Astrocyte (in vitro differentiated cells and primary cell): ENCODE results near the gene BICDL1. TPM values are rescaled to one million over a fixed set of nuclear protein-coding genes. Genes with fewer than 3 reads are reported as not detected.

Experiments used
- DNase-seq: peaks from one replicate; pipeline ENCODE4 v3.0.0-alpha.2; 2010; ENCODE audit warnings: low read depth
- FAIRE-seq: peaks from 2 replicates; lab custom pipeline; 2011; peaks lifted over from hg19 to GRCh38; lab: Jason Lieb, UNC
- H2AFZ ChIP-seq: 2 replicates; pipeline ENCODE4 v1.6.0; 2012; ENCODE audit warnings: low read depth, low read length, inconsistent platforms
- H3K27ac ChIP-seq: 2 replicates; pipeline ENCODE4 v1.5.1; 2011; ENCODE audit warnings: low read depth, low read length, inconsistent platforms
- H3K27me3 ChIP-seq: 2 replicates; pipeline ENCODE4 v1.6.0; 2011; ENCODE audit warnings: low read length, inconsistent platforms; ENCODE audit not compliant: insufficient read depth
- H3K36me3 ChIP-seq: 2 replicates; pipeline ENCODE4 v1.5.1; 2011; ENCODE audit warnings: low read length, inconsistent platforms; ENCODE audit not compliant: insufficient read depth
- H3K4me1 ChIP-seq: 2 replicates; pipeline ENCODE4 v1.5.1; 2011; ENCODE audit warnings: low read length, inconsistent platforms; ENCODE audit not compliant: insufficient read depth
- H3K4me2 ChIP-seq: 2 replicates; pipeline ENCODE4 v1.6.0; 2012; ENCODE audit warnings: low read length, inconsistent platforms
- H3K4me3 ChIP-seq: 2 replicates; pipeline ENCODE4 v1.5.1; 2011; ENCODE audit warnings: low read depth, mild to moderate bottlenecking, low read length, inconsistent platforms; ENCODE audit not compliant: insufficient read depth
- H3K79me2 ChIP-seq: 2 replicates; pipeline ENCODE4 v1.6.0; 2012; ENCODE audit warnings: mild to moderate bottlenecking, low read length, inconsistent platforms; ENCODE audit not compliant: insufficient read depth
- H3K9ac ChIP-seq: 2 replicates; pipeline ENCODE4 v1.6.0; 2012; ENCODE audit warnings: mild to moderate bottlenecking, low read length, inconsistent platforms
- H3K9me3 ChIP-seq: 2 replicates; pipeline ENCODE4 v1.5.1; 2012; ENCODE audit warnings: low read depth, mild to moderate bottlenecking, low read length, inconsistent platforms; ENCODE audit not compliant: insufficient read depth
- H4K20me1 ChIP-seq: 2 replicates; pipeline ENCODE4 v1.6.0; 2012; ENCODE audit warnings: low read length, inconsistent platforms; ENCODE audit not compliant: insufficient read depth
- H3K27ac Mint-ChIP-seq: one replicate; pipeline ENCODE4 v1.8.0; 2021; ENCODE audit warnings: mild to moderate bottlenecking, mixed read lengths; ENCODE audit not compliant: unreplicated experiment
- H3K27me3 Mint-ChIP-seq: one replicate; pipeline ENCODE4 v1.8.0; 2021; ENCODE audit warnings: low read depth, mixed read lengths; ENCODE audit not compliant: unreplicated experiment
- H3K36me3 Mint-ChIP-seq: one replicate; pipeline ENCODE4 v1.8.0; 2021; ENCODE audit warnings: low read depth, mixed read lengths; ENCODE audit not compliant: unreplicated experiment
- H3K4me1 Mint-ChIP-seq: one replicate; pipeline ENCODE4 v1.8.0; 2021; ENCODE audit warnings: low read depth, mixed read lengths; ENCODE audit not compliant: unreplicated experiment
- H3K4me3 Mint-ChIP-seq: one replicate; pipeline ENCODE4 v1.8.0; 2021; ENCODE audit warnings: mild to moderate bottlenecking, moderate library complexity, mixed read lengths; ENCODE audit not compliant: unreplicated experiment
- H3K9me3 Mint-ChIP-seq: one replicate; pipeline ENCODE4 v1.8.0; 2021; ENCODE audit warnings: mild to moderate bottlenecking, mixed read lengths; ENCODE audit not compliant: unreplicated experiment
- CTCF ChIP-seq: IDR thresholded peaks from 2 replicates; pipeline ENCODE4 v1.5.1; 2011; ENCODE audit warnings: low read depth, mild to moderate bottlenecking, inconsistent platforms, low read length, moderate library complexity; ENCODE audit not compliant: insufficient read depth
- EZH2 ChIP-seq: IDR thresholded peaks from 2 replicates; pipeline ENCODE4 v1.6.1; 2012; ENCODE audit warnings: mild to moderate bottlenecking, low read length, inconsistent platforms; ENCODE audit not compliant: insufficient read depth
- total RNA-seq: library from RNA; stranded (reverse); gene quantifications from 2 replicates; pipeline ENCODE4 v1.2.1, GENCODE V29; 2021

Gene BICDL1
- total RNA-seq, 1 donor from 2014 or later: 8.8 TPM

- H3K36me3 Mint-ChIP-seq: peaks cover 10% of the 10 kb centered on the region
- Histone ChIP-seq H3K79me2 (peaks cover 95% of the 10 kb centered on the region), H3K9me3 (no peaks in the 10 kb centered on the region), H2AFZ (no peak overlapping the region), H3K4me1 (peaks cover under 1% of the 10 kb centered on the region), H3K27ac (no peak overlapping the region), H3K9ac (no peak overlapping the region), H3K4me2 (no peak overlapping the region), H3K4me3 (no peak overlapping the region), H3K27me3 (no peaks in the 10 kb centered on the region), H3K36me3 (no peaks in the 10 kb centered on the region), H4K20me1 (peaks cover 93% of the 10 kb centered on the region)
- no peak overlapping the region for H3K27ac Mint-ChIP-seq
- TF ChIP-seq EZH2 (no peak), CTCF (no peak)
- no peaks in the 10 kb centered on the region for H3K9me3 Mint-ChIP-seq
- peaks cover 9% of the 10 kb centered on the region for H3K4me1 Mint-ChIP-seq
- peak overlapping the region; percentile 8 for H3K4me3 Mint-ChIP-seq
- DNase-seq (no peak), FAIRE-seq (no peak)
- H3K27me3 Mint-ChIP-seq: no peaks in the 10 kb centered on the region
These were observed 120.7 kb downstream of the BICDL1 start for GRCh38 chr12:120109570-120110267.

DNA sequence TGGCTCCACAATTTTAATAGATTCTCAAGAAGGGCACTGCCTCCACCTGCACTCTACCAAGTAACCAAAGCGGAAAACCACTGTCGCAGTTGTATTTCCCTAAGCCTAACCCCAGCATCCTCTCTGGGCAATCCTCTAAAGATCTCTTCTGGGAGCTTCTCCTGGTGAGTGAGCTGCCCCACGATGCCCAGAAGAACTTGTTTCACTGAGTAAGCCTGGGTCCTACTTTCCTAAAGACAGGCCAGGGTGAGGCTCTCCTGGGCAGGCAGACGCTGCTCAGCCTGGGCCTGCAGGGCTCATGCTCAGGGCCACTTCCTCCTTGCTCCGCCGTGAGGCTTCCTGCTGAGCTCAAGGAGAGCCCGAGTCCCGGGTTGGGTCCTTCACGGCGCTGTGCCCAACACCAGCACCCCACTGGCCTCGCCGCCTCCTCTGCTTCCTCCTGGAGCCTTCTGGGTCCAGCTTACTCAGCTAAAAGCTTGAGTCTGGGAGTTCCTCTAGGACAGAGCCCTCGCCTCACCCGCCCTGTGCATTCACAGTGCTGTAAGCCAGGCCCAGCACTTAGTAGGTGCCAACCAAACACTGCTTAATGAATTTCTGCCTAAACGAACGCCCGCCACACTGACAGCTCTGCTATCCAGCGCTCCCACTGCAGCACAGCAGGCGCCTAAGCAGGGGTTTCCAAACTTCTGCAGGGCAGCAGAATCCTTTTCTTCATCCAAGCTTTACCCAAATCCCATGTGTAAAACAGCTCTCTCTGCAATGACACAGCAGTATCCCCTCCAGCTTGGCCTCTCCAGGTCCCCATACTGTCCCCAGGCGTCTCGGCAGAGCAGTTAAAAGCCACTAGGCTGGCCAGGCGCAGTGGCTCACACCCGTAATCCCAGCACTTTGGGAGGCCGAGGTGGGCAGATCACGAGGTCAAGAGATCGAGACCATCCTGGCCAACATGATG, 121.8 kb downstream of the BICDL1 start:
- Mint-ChIP-seq H3K9me3 (no peaks in the 10 kb centered on the region), H3K27me3 (no peaks in the 10 kb centered on the region), H3K4me1 (peaks cover 15% of the 10 kb centered on the region), H3K36me3 (peaks cover 11% of the 10 kb centered on the region), H3K4me3 (no peak overlapping the region), H3K27ac (no peak overlapping the region)
- no peak overlapping the region for H3K9ac ChIP-seq
- H3K27me3 ChIP-seq: no peaks in the 10 kb centered on the region
- TF ChIP-seq CTCF (no peak), EZH2 (no peak)
- no peaks in the 10 kb centered on the region for H3K9me3 ChIP-seq
- no peak overlapping the region for H3K27ac ChIP-seq
- no peak overlapping the region for H2AFZ ChIP-seq
- peaks cover 12% of the 10 kb centered on the region for H3K4me1 ChIP-seq
- H3K36me3 ChIP-seq: no peaks in the 10 kb centered on the region
- H3K79me2 ChIP-seq: peaks cover 98% of the 10 kb centered on the region
- FAIRE-seq (no peak), DNase-seq (no peak)
- H3K4me2 ChIP-seq: no peak overlapping the region
- H3K4me3 ChIP-seq: no peak overlapping the region
- H4K20me1 ChIP-seq: peaks cover 96% of the 10 kb centered on the region
